Gastroesophageal sphincter (tissue), 4 donors: ENCODE data around the gene PPP4R3A. TPM values are rescaled to one million over a fixed set of nuclear protein-coding genes. Genes with fewer than 3 reads are reported as not detected.

Experiments used
- ATAC-seq: fragments of 150-250 bp; one replicate; pipeline ENCODE4 v1.9.1; 2016; ENCODE audit warnings: mild to moderate bottlenecking, moderate library complexity
- H3K27ac ChIP-seq, 4 donors: fragments of 200-600 bp; sonication (generic) in 3 of 4; 1 replicate in 3 of 4; 2 replicates in 1 of 4; pipeline ENCODE4 v1.5.1; 2016 to 2019
- H3K27me3 ChIP-seq: fragments of 200-600 bp; sonication (generic); one replicate; pipeline ENCODE4 v1.5.1; 2019
- H3K36me3 ChIP-seq, 2 donors: fragments of 200-600 bp; sonication (generic); one replicate each; pipeline ENCODE4 v1.5.1; 2019; ENCODE audit warnings: control low read depth in 1 of 2
- H3K4me1 ChIP-seq, 3 donors: fragments of 200-600 bp; sonication (generic); 1 replicate in 2 of 3; 2 replicates in 1 of 3; pipeline ENCODE4 v1.5.1; 2016 to 2019; ENCODE audit warnings: control low read depth in 2 of 3
- H3K4me3 ChIP-seq, 2 donors: fragments of 200-600 bp; sonication (generic); one replicate each; pipeline ENCODE4 v1.5.1; 2019; ENCODE audit warnings: mild to moderate bottlenecking in 1 of 2, moderate library complexity in 1 of 2
- H3K9me3 ChIP-seq, 3 donors: fragments of 200-600 bp; sonication (generic); one replicate each; pipeline ENCODE4 v1.5.1; 2017 to 2019; ENCODE audit warnings: control low read depth in 2 of 3
- EP300 ChIP-seq: sonication (generic); formaldehyde crosslinking; IDR thresholded peaks from one replicate; pipeline ENCODE4 v1.6.1; 2017; ENCODE audit warnings: antibody characterized with exemption, mild to moderate bottlenecking
- POLR2A ChIP-seq, 2 donors: fragments of 450-650 bp; IDR thresholded peaks; one replicate each; pipeline ENCODE4 v1.6.1; 2017; ENCODE audit warnings: antibody characterized with exemption in 2 of 2, mild to moderate bottlenecking in 2 of 2, moderate library complexity in 1 of 2
- POLR2AphosphoS5 ChIP-seq: sonication (generic); formaldehyde crosslinking; IDR thresholded peaks from one replicate; pipeline ENCODE4 v1.6.1; 2017; ENCODE audit warnings: antibody characterized with exemption
- WGBS, 2 donors: methylation state at CpG; one replicate each; pipeline ENCODE4 v1.1.5; 2018; ENCODE audit warnings: low coverage in 1 of 2; 5-methylcytosine and 5-hydroxymethylcytosine counted together
- total RNA-seq, 4 donors: library from RNA; depleted of rRNA; stranded (reverse); fragments of >200 nt; gene quantifications; one replicate each; pipeline ENCODE4 v1.1.0, GENCODE V29; 2016
- TF ChIP-seq, protein P1 (sequence below), 4 experiments: fragments of 200-600 bp in 2 of 4; fragments of 450-650 bp in 2 of 4; sonication (generic) in 1 of 4; IDR thresholded peaks; one replicate each; pipeline ENCODE4 v1.5.1; 2017 to 2019; ENCODE audit warnings: antibody characterized with exemption in 4 of 4, mild to moderate bottlenecking in 2 of 4, moderate library complexity in 2 of 4

PPP4R3A gene
- total RNA-seq, 4 donors from 2014 or later: 66.5 to 108 (median 77.4) TPM

DNA sequence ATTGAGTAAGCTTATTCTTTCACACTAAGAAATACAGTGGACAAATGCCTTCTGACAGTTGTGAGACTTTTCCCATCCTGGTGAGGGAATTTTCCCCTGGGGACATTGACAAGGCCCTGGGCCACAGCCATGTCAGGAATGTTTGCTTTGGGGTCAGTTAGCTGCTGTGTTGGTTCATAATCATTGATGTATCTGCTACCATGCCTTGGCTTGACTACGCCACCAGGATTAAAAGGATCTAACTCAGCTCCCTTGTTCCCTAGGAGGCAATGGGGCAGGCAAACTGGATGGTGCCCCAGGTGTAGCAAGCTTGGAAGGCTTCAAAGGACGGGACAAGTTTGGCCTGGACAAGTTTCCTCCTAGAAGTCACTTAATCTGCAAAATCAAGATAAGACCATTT is 89.4 kb downstream of the PPP4R3A start:
- Histone ChIP-seq H3K27me3 (peaks cover 23% of the 10 kb centered on the region), H3K9me3 (no peaks in the 10 kb centered on the region), H3K36me3 (no peaks in the 10 kb centered on the region), H3K27ac (no peak overlapping the region), H3K4me1 (peaks cover 0 to 23% (median 13%) of the 10 kb centered on the region in 3 donors), H3K4me3 (no peak overlapping the region)
- TF ChIP-seq EP300 (no peak), POLR2AphosphoS5 (no peak), POLR2A (IDR thresholded peaks at IDR 0.05) (no peak)
- TF ChIP-seq, protein P1, sequence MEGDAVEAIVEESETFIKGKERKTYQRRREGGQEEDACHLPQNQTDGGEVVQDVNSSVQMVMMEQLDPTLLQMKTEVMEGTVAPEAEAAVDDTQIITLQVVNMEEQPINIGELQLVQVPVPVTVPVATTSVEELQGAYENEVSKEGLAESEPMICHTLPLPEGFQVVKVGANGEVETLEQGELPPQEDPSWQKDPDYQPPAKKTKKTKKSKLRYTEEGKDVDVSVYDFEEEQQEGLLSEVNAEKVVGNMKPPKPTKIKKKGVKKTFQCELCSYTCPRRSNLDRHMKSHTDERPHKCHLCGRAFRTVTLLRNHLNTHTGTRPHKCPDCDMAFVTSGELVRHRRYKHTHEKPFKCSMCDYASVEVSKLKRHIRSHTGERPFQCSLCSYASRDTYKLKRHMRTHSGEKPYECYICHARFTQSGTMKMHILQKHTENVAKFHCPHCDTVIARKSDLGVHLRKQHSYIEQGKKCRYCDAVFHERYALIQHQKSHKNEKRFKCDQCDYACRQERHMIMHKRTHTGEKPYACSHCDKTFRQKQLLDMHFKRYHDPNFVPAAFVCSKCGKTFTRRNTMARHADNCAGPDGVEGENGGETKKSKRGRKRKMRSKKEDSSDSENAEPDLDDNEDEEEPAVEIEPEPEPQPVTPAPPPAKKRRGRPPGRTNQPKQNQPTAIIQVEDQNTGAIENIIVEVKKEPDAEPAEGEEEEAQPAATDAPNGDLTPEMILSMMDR (IDR thresholded peaks at IDR 0.05): no peak
- ATAC-seq: no peak
- WGBS, 2 donors: 80% methylated on average over 1 of the region's 2 CpGs; no CpG with 5 or more reads in 1 of the 2 donors

DNA sequence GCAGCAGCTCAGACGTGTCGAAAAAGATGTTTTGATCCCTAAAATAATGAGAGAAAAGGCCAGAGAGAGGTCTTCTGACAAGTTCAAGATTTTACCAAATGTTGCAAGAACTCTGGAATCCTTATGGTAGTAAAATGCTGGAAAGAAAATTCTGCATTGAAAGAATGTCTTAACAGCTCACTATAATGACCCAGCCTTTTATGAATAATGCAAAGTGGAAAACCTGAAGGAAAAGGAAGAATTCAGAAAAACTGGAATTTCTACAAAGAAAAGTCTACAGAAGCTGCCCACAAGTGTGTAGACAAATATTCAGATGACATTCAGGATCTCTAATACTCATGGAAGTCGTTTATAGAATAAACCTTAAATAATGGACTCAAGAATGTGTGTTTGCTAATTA is 90.7 kb downstream of the PPP4R3A start:
- H3K4me1 ChIP-seq: peaks cover 0 to 23% (median 13%) of the 10 kb centered on the region in 3 donors
- no peak overlapping the region for H3K27ac ChIP-seq
- H3K9me3 ChIP-seq: no peaks in the 10 kb centered on the region
- H3K4me3 ChIP-seq: no peak overlapping the region
- no peak for ATAC-seq
- peaks cover 23% of the 10 kb centered on the region for H3K27me3 ChIP-seq
- WGBS, 2 donors: 38 to 49% methylated on average over 3 of the region's 3 CpGs
- no peaks in the 10 kb centered on the region for H3K36me3 ChIP-seq
- TF ChIP-seq POLR2A (IDR thresholded peaks at IDR 0.05) (no peak), EP300 (no peak), POLR2AphosphoS5 (no peak)
- TF ChIP-seq, protein P1 (IDR thresholded peaks at IDR 0.05): no peak

DNA sequence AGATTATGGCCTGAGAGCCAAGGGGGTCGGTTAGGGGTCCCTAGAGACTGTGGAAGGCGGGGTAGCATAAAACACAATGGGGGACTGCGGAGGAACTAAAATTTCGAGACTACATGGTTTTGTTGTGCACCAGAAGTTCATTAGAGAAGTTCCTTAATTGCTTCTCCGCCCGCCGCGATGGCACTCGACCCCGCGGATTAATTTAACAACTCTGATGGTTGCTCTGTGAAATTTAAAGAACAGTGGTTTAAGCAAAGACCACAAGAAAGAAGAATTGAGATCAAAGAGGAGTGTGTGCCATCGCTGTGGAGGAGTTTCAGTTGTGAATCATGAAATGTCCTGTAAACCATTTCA is 91.1 kb downstream of the PPP4R3A start:
- H3K4me3 ChIP-seq: peak overlapping the region in 1 of 2 donors; percentile 63
- no peak overlapping the region for H3K27ac ChIP-seq
- 52 to 55% methylated on average over 7 to 12 of the region's 12 CpGs for WGBS, 2 donors
- no peaks in the 10 kb centered on the region for H3K9me3 ChIP-seq
- TF ChIP-seq POLR2AphosphoS5 (no peak), POLR2A (IDR thresholded peaks at IDR 0.05) (no peak), EP300 (no peak)
- TF ChIP-seq, protein P1 (IDR thresholded peaks at IDR 0.05): no peak
- peaks cover 0 to 23% (median 13%) of the 10 kb centered on the region in 3 donors for H3K4me1 ChIP-seq
- no peak for ATAC-seq
- no peaks in the 10 kb centered on the region for H3K36me3 ChIP-seq
- peaks cover 23% of the 10 kb centered on the region for H3K27me3 ChIP-seq

DNA sequence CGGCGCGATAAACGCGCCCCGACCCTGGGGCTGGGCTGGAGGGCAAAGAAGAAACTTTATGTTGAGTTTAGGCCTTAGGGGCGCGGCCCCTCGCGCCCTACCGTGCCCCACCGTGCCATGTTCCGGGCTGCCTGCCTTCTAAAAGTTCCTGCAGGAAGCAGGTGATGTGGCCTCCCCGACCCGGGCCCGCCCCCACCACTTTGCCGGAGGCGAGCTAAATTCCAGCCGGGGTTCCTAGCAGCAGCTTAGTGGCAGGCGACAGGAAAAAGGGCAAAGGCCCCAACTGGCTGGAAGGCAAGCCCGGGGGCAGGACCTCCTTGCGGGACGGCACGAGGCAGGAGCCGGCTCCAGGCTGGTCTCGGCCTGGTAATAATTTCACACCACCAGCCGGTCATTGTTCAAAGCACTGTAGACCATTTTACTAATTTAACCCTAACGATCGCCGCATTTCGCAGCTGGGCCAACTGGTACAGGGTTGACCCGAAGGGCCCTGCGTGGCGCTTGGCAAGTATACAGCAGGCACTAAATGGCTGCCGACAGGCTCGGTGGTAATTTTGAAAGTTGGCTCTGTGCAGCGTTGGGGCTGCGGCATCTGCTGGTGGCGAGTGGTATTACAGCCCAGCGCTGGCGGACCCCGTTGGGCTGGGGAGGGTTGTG is 91.6 kb downstream of the PPP4R3A start:
- H3K4me1 ChIP-seq: peaks cover 0 to 23% (median 13%) of the 10 kb centered on the region in 3 donors
- H3K9me3 ChIP-seq: no peaks in the 10 kb centered on the region
- H3K36me3 ChIP-seq: no peaks in the 10 kb centered on the region
- peak overlapping the region in 3 of 4 donors; percentile 29 to 49 (median 49) for H3K27ac ChIP-seq
- H3K27me3 ChIP-seq: peaks cover 23% of the 10 kb centered on the region
- WGBS, 2 donors: 0% methylated on average over 3 of the region's 42 CpGs; no CpG with 5 or more reads in 1 of the 2 donors
- peak overlapping the region; percentile 20 to 63 for H3K4me3 ChIP-seq
- TF ChIP-seq, protein P1 (IDR thresholded peaks at IDR 0.05): peak; percentile 95 to 98 (median 96)
- no peak for TF ChIP-seq EP300
- ATAC-seq: peak; percentile 51

DNA sequence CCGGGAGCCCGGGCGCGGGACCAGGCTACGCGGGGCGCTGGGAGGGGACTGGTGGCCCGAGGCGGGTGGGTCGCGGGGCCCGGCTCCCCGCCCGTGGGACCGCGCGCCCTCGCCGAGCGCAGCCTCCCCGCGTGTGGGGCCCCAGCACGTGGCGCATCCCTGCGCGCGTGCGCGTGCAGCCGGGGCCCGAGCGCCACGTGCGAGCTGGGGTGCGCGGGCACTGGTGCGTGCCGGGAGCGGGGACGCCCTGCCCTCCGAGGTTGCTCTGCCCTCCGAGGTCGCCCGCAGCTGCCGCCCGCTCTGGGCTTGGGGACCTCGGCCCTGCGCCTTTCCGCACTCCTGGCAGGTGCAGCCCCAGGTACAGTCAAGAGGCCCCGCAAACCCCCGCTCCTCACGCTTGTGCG is 92.1 kb downstream of the PPP4R3A start:
- peak overlapping the region; percentile 40 to 63 for H3K4me3 ChIP-seq
- no peaks in the 10 kb centered on the region for H3K9me3 ChIP-seq
- no peaks in the 10 kb centered on the region for H3K36me3 ChIP-seq
- peak; percentile 34 for ATAC-seq
- peak overlapping the region in 2 of 4 donors; percentile 49 for H3K27ac ChIP-seq
- WGBS, 2 donors: no CpG with 5 or more reads among the region's 53 CpGs
- peaks cover 0 to 23% (median 13%) of the 10 kb centered on the region in 3 donors for H3K4me1 ChIP-seq
- peaks cover 23% of the 10 kb centered on the region for H3K27me3 ChIP-seq
- TF ChIP-seq POLR2AphosphoS5 (no peak), POLR2A (IDR thresholded peaks at IDR 0.05) (no peak), EP300 (no peak)
- TF ChIP-seq, protein P1 (IDR thresholded peaks at IDR 0.05): peak in 2 of 4 experiments; percentile 3 to 10
